ENCODE measurements around the gene DES. TPM values are rescaled to one million over a fixed set of nuclear protein-coding genes. Genes with fewer than 3 reads are reported as not detected.

Gene DES
- total RNA-seq, 1 donor: 20.7 TPM

GRCh38 chr2:219467736-219468075 lies 49.5 kb downstream of the DES start:
- no peak for TF ChIP-seq CTCF (IDR thresholded peaks at IDR 0.05; ENCODE audit: insufficient read depth, low read depth, low read length)
- DNase-seq (ENCODE audit: low read depth): no peak
- H3K4me3 ChIP-seq (ENCODE audit: low read depth, low read length): no peak overlapping the region

GRCh38 chr2:219468410-219469185 lies 50.4 kb downstream of the DES start:
- DNase-seq (ENCODE audit: low read depth): no peak
- TF ChIP-seq CTCF (IDR thresholded peaks at IDR 0.05; ENCODE audit: insufficient read depth, low read depth, low read length): no peak
- no peak overlapping the region for H3K4me3 ChIP-seq (ENCODE audit: low read depth, low read length)

GRCh38 chr2:219469186-219469724 lies 51.1 kb downstream of the DES start:
- H3K4me3 ChIP-seq (ENCODE audit: low read depth, low read length): no peak overlapping the region
- TF ChIP-seq CTCF (IDR thresholded peaks at IDR 0.05; ENCODE audit: insufficient read depth, low read depth, low read length): no peak
- peak; percentile 28 for DNase-seq (ENCODE audit: low read depth)

GRCh38 chr2:219470429-219470828 lies 52.3 kb downstream of the DES start:
- no peak for TF ChIP-seq CTCF (IDR thresholded peaks at IDR 0.05; ENCODE audit: insufficient read depth, low read depth, low read length)
- no peak for DNase-seq (ENCODE audit: low read depth)
- no peak overlapping the region for H3K4me3 ChIP-seq (ENCODE audit: low read depth, low read length)

- no peak overlapping the region for H3K4me3 ChIP-seq (ENCODE audit: low read depth, low read length)
Measured at GRCh38 chr2:219471476-219472371, 53.5 kb downstream of the DES start.

More at GRCh38 chr2:219471476-219472371, 53.5 kb downstream of the DES start:
- DNase-seq (ENCODE audit: low read depth): no peak
- TF ChIP-seq CTCF (IDR thresholded peaks at IDR 0.05; ENCODE audit: insufficient read depth, low read depth, low read length): no peak

Measured in fibroblast of villous mesenchyme (primary cell).